Astrocyte of the hippocampus (primary cell): Measurements from ENCODE around the gene CNNM1.

ENCODE experiments used
- DNase-seq: peaks from one replicate; pipeline ENCODE4 v3.0.0; 2011; ENCODE audit warnings: low read depth, low spot score

The CNNM1 gene

GRCh38 chr10:99337311-99337811 is 8.2 kb downstream of the CNNM1 start:
- DNase-seq = peak; percentile 41

- DNase-seq = no peak
Observed at GRCh38 chr10:99337901-99338300, 8.7 kb downstream of the CNNM1 start.

DNA sequence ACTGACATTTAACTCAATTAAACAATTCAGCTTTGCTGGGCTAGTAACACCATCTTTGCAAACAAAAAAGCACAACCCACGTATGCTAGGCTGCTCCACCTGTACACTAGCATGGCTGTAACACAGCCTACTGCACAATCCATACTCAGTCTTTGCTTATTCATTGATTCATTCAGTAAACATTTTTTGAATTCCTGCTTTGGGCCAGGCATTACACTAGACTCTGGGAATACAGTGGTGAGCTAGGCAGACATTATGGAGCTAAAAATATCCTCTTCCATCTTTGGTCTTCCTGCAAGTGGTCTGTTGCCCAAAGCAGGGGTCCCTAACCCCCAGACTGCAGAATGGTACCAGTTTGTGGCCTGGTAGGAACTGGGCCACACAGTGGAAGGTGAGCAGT is 9.9 kb downstream of the CNNM1 start:
- peak; percentile 55 for DNase-seq

DNA sequence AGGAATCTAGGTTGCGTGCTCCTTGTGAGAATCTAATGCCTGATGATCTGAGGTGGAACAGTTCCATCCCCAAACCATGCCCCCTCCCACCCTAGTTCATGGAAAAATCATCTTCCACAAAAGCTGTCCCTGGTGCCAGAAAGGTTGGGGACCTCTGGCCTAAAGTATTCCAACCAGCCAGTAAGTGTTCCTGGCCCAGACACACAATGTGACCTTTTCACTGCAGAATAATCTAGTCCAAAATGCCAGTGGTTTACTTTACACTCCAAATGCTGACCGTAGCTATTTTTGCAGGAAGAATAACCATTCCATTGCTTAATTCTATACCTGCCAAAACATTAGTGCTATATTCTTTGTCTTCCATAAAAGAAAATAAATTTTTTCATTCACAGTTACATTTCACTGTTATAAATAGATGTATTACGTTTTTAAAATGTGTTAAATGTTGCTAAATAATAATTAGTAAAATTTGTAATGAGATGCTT is 10.4 kb downstream of the CNNM1 start:
- DNase-seq = no peak

- no peak for DNase-seq
Observed at GRCh38 chr10:99340650-99341049, 11.5 kb downstream of the CNNM1 start.

DNA sequence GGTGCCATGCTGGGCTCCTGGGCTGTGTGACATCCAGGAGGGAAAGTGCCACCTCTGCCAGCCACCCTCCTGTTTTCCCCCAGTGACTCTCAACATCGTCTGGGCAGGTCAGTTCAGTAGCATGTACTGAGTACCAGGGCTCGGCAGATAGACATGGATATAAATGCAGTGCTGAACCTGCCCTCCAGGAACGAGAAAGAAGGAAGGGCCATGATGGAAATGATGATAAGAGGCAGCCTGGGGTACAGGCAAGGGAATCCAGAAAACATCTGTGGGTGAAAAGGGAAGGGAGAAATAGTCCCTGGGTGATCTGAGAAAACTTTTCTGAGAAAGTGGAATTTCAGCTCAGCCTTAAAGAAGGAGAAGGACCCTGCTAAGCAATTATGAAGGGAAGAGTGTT is 12.1 kb downstream of the CNNM1 start:
- no peak for DNase-seq

- DNase-seq = peak; percentile 85
Observed at GRCh38 chr10:99341860-99342490, 12.8 kb downstream of the CNNM1 start.

GRCh38 chr10:99343262-99343661 is 14.1 kb downstream of the CNNM1 start:
- DNase-seq = no peak

- DNase-seq = no peak
Observed at GRCh38 chr10:99344715-99345114, 15.6 kb downstream of the CNNM1 start.

- DNase-seq = peak; percentile 70
Observed at GRCh38 chr10:99345350-99345749, 16.2 kb downstream of the CNNM1 start.

DNA sequence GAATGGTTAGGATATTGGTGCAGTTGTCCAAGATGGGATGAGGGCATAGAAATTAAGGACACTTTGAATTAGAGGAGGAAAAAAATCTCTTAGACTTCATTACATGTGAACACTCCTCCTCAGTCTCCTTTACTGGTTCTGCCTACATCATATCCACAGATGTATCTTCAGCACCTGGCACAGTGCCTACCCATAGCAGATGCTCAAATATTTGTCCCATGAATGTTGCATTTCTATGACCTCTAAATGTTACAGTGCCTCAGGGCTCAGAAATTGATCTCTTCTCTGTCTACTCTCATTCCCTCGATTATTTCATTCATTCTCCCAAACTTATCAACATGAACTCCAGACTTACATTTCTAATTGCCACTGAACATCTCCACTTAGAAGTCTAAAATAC is 17.1 kb downstream of the CNNM1 start:
- peak; percentile 34 for DNase-seq

DNA sequence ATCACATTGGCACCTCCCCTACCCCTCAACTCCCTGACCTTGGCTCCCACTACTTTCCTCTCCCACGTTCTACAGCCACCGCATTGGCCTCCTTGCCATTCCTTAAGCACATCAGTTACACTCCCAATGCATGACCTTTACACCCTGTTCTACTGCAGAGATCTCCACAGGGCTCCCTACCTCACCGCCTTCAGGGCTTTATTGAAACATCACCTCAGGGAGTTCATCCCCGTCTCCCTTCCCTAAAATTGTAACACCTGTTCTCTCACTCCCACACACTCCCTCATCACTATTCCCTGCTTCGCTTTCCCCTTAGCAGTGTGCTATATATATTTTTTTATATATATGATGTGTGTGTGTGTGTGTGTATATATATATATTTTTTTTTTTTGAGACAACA is 18.5 kb downstream of the CNNM1 start:
- DNase-seq = no peak

DNA sequence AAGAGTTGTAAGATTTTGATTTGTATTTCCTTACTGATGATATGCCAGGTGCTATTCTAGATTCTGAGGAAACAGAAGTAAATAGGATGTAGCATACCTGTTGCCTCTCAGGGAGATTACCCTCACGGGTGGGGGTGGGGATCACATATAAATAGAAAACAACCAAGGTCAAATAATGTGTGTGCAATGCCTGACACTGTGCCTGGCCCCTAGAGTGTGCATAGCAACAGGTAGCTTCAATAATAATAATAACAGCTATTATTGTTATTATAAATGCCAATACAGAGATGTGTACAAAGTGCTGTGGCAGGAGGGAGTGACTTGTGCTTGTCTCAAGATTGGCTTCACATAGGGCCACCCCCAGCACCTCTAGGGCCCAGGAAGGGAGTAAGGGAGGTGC is 24.0 kb downstream of the CNNM1 start:
- DNase-seq = no peak

DNA sequence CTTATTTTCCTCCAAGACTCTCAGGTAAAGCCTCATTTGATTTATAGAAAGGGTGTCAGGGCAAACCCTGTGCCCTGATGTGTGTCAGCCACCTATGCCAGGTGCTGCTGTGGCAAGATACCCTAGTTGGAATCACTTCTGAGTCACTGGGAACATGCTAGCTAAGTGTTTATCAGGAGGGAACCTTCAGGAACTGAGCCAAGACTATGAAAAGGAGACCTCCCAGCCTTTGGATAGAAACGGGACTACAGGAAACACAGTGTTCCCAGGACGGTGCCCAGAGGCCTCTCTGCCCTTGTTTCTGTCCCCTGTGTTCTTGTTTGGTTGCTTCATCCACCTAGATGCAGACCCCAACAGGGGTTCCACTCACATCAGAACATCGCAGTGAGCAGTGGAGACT is 28.5 kb downstream of the CNNM1 start:
- no peak for DNase-seq

GRCh38 chr10:99358101-99358500 is 28.9 kb downstream of the CNNM1 start:
- no peak for DNase-seq

GRCh38 chr10:99360934-99361333 is 31.8 kb downstream of the CNNM1 start:
- DNase-seq = no peak

DNA sequence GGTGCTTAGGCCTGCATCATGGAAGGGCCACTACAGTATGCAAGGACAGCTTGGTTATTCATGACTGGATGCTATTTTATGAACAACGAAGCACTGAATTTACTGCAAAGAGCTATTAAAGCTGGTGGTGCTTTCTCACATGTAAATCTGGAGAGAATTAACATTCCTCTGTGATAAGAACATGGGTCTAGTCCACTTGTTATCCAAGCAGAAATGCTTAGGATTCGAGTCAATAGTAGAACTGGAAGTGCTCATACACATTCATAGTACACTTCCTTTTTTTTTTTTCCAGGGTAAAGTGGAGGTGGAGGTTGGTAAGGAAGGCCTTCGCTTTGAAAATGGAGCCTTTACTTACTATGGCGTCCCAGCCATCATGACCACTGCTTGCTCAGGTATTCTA is 35.0 kb downstream of the CNNM1 start:
- peak; percentile 37 for DNase-seq

DNA sequence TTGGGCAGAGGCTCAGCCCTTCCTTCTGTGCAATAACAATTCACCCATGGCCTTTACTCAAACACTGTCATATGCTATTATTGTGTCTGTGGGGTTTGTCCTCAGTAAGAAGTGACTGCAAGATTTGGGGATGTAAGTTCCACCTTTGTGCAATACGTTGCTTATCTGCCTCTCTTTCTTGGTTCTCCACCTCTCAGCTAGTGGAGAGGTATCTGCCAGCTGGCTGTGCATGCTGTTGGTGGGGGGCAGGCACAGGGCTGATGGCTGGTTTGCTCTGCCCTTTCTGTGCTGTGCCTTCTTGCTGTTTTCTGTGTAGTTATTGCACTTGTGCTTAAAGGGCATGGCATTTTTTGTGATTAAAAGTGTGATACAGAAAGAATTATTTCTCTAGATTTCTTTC is 36.2 kb downstream of the CNNM1 start:
- DNase-seq = no peak

- no peak for DNase-seq
Observed at GRCh38 chr10:99365736-99366135, 36.6 kb downstream of the CNNM1 start.

DNA sequence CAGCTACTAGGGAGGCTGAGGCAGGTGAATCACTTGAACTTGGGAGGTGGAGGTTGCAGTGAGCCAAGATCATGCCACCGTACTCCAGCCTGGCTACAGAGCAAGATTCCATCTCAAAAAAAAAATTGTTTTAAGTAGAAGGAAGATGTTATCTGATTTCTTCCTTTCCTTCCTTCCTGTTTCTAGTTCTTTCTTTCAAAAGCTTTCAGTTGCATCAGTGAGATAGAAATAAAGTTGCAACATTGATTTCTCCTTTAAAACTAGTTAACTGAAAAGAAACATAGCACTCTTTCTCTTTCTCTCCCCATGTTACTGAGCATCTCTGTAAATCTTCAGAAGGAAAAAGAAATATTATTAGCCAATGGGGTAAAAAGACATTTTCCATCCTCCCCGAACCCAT is 37.5 kb downstream of the CNNM1 start:
- DNase-seq = no peak

DNA sequence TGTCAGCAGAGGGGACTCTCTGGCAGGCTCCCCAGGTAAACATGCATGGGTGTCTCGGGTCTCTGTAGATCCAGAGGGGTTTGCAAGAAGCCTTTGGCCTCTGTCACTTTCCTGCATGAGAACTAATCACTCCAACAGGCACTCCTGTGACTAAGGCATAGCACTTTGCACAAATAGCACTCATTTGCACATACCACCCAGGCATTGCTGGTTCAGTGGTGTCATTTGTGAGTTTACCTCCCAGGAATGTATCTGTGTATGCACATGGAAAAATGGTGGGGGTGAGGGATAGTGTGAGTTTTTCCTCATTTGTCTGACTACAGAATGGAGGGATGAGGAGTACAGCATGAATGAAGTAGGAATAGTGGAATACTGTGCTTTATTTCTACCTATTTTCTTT is 39.5 kb downstream of the CNNM1 start:
- DNase-seq = peak; percentile 73

- peak; percentile 56 for DNase-seq
Observed at GRCh38 chr10:99369126-99369525, 40.0 kb downstream of the CNNM1 start.

DNA sequence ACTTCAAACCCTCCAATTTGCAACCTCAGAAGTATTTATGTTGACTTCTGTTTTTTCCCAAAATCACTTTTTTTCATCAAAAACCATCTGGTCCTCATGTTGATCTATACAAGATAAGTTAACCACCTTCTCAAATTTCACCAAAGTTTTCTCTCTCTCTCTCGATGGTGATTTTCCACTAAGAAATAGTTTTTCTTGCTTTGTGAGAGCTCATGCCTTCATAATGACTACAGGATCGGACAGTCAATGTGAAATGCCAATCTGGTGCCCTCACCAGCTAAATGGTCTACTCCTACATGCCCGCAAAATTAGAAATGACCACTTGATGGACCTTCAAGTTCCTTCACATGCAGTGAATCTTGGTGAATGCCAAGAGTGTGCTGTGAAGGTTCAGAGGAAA is 40.4 kb downstream of the CNNM1 start:
- DNase-seq = peak; percentile 60

DNA sequence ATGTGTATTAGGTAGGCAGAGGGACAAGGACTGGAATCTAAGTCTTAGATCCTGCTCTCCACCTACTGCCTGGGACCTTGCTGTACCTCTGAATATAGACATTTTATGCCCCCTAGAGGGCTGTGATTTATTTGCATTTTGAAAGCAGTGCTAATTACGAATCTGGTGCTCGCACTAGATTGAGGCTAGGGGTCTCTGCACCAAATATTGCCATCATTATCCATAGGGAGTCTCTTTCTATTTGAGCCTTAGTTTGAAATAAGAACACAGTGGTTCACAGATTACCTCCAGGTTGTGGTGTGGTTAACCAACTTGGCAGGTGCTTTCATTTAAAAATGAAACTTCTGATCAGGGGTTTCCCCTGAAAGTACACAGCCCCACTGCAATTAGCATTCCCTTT is 41.8 kb downstream of the CNNM1 start:
- peak; percentile 63 for DNase-seq
